Left cardiac atrium (tissue), 4 donors: Measurements from ENCODE around the gene ADK. TPM values are rescaled to one million over a fixed set of nuclear protein-coding genes. Genes with fewer than 3 reads are reported as not detected.

Source experiments
- ATAC-seq, 2 donors: fragments of 200-7000 bp; cut with Tn5 transposase; one replicate each; pipeline ENCODE4 v1.9.1; 2020; ENCODE audit warnings: mild to moderate bottlenecking in 2 of 2, moderate library complexity in 2 of 2
- DNase-seq: peaks from one replicate; pipeline ENCODE4 v3.0.0-alpha.2; 2020
- intact Hi-C, 2 donors: fragments of 100-400 bp; cut with DNase I; formaldehyde crosslinking; loops; one replicate each; pipeline versions ENCODE4 v1.14.1 to v1.15.1; 2022 to 2023
- total RNA-seq, 2 donors: library from RNA; stranded (reverse); fragmentation: NEBNext Ultra II Directional; extraction: Animal tissue kit (Norgen Biotek cat#: 25700); gene quantifications; one replicate each; pipeline ENCODE4 v1.2.1, GENCODE V29; 2021
- donor health status: DM: no; HTN: yes; CAD: no.
- donor health status: DM: no; HTN: yes; CAD: no; lungs with severe emphysema.
- donor health status: DM: yes; HTN: yes; CAD: no.
- donor health status: Dilated cardiomyopathy.

The ADK gene
- total RNA-seq, 2 donors from 2014 or later: 31.2 to 34.9 TPM

- ATAC-seq (no peak), DNase-seq (no peak)
- intact Hi-C loops: no loop called here
Measured at GRCh38 chr10:74379474-74379873, 228.5 kb downstream of the ADK start.

DNA sequence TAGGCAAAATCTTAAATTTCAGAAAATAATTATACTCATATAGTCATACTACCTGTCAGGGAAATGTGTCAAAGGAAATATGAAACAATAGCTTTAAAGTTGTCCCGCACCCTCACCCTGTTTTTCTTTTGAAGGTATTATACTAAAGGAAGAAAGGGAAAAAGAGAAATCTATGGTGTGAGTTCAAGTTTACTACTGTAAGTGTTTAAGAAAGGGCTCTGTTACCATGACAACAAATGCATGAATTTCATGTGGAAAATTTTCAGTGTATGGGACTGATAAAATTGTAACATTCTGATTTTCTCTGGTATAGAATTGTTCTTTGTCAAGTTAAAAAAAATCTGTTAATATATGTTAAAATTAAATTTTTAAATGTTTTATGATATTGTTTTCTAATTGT lies 229.8 kb downstream of the ADK start:
- intact Hi-C loops: no loop called here
- ATAC-seq (no peak), DNase-seq (no peak)

- intact Hi-C loops: no loop called here
- DNase-seq (no peak), ATAC-seq (no peak)
Measured at GRCh38 chr10:74381291-74381853, 230.4 kb downstream of the ADK start.

DNA sequence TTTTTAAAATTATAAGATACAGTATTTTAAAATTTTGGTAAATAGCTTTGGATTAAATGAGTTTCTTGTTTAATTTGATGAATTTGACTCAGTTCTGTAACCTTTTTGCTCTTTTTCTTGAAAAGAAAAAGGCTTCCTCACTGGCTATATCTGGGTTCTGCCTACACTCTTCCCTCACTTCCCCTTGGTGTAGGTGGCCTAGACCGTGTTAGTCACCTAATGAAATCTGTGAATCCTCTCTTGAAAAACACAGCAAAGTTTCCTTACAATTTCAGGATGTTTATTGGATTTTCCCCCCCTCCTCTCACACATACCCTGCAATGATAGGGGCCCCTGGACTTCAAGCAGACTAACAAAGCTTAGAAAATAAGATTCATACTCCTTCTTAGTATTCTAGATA lies 231.6 kb downstream of the ADK start:
- intact Hi-C loops: no loop called here
- DNase-seq: no peak
- ATAC-seq: no peak

GRCh38 chr10:74383642-74384041 lies 232.6 kb downstream of the ADK start:
- ATAC-seq (no peak), DNase-seq (no peak)
- intact Hi-C loops: no loop called here

GRCh38 chr10:74384615-74385183 lies 233.7 kb downstream of the ADK start:
- ATAC-seq: no peak
- DNase-seq: no peak
- intact Hi-C loops: no loop called here

- intact Hi-C loops: no loop called here
- no peak for ATAC-seq
- DNase-seq: no peak
Measured at GRCh38 chr10:74388801-74389200, 237.8 kb downstream of the ADK start.

GRCh38 chr10:74391786-74392185 lies 240.8 kb downstream of the ADK start:
- intact Hi-C loops: no loop called here
- ATAC-seq (no peak), DNase-seq (no peak)

- no peak for ATAC-seq
Measured at GRCh38 chr10:74394416-74394969, 243.5 kb downstream of the ADK start.

GRCh38 chr10:74400186-74400585 lies 249.2 kb downstream of the ADK start:
- intact Hi-C loops: no loop called here
- ATAC-seq (no peak), DNase-seq (no peak)

More at GRCh38 chr10:74394416-74394969, 243.5 kb downstream of the ADK start:
- intact Hi-C loops: no loop called here
- DNase-seq: no peak

DNA sequence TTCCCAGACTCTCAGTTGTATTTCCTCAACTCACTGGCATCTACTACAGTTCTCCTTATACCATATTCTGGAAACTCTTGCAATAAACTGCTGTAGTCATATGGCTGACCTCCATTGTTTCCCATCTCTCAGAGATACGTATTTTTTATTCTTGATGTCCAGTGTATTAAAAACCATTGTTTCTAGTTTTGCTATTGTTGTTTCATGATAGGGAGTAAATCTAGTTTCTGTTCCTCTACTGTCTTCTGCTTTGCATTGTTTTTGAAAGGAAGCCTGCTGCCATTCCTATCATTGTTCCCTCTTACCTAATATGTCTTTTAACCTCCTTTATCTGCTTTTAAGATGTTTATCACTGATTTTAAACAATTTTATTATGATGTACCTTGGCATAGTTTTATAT lies 255.0 kb downstream of the ADK start:
- intact Hi-C loops: no loop called here
- DNase-seq (no peak), ATAC-seq (no peak)

- DNase-seq (no peak), ATAC-seq (no peak)
- intact Hi-C loops: no loop called here
Measured at GRCh38 chr10:74415146-74415839, 264.3 kb downstream of the ADK start.

GRCh38 chr10:74417397-74417796 lies 266.4 kb downstream of the ADK start:
- intact Hi-C loops: no loop called here
- no peak for ATAC-seq

DNA sequence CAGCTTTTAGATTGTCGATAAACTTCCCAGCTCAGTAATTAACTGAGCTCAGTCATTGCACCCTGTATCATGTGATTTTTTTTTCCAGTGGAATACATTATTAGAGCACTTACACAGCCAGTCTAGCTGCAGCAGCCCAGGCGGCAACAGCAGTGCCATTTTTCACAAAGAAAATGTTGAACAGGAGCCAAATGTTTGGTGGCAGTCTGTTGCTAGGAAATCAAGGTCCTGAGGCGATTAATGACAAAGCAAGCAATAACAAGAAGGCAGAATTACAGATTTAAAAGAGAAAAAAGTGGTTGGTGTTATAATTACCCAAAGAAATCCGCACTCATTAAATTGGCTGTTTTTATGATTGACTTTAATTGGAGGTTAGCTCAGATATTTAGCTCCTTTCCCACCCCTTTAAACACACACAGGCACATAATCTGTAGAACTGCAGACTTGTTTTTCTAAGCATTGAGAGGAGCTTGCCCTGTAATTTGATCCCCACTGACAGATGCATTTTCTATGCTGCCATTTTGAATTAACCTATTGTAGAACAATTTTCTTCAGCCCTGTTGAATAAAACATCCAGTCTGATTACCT lies 267.4 kb downstream of the ADK start:
- ATAC-seq: peak in 1 of 2 donors; percentile 38
- intact Hi-C loops: no loop called here
- DNase-seq: no peak

More at GRCh38 chr10:74417397-74417796, 266.4 kb downstream of the ADK start:
- DNase-seq: no peak

DNA sequence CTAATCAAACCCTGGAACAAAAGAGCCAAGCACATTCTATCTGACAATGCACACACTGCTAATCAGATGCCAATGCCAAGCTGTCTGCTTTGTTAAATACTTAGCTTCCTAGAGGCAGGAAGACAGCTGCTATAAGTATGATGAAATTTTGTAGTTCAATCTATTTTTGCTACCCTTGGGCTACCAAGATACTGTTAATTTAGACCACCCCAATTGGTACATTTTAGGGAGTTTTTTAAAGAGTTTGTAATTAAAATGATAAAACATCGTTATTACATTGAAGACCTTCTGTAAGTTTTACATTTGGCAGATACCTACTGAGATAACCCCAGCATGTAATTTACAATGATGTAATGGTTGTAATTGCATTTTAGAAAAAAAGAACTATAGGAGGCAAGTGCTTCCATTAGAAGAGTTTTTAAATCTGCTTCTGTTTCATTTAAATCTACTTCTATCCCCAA lies 268.5 kb downstream of the ADK start:
- intact Hi-C loops: no loop called here
- DNase-seq (no peak), ATAC-seq (no peak)

GRCh38 chr10:74419958-74420375 lies 268.9 kb downstream of the ADK start:
- DNase-seq: no peak
- intact Hi-C loops: loop anchor here in 1 of 2 donors (10.0 kb wide), 1 partner anchor 685 kb away; a partner anchor contains a TSS
- ATAC-seq: no peak

DNA sequence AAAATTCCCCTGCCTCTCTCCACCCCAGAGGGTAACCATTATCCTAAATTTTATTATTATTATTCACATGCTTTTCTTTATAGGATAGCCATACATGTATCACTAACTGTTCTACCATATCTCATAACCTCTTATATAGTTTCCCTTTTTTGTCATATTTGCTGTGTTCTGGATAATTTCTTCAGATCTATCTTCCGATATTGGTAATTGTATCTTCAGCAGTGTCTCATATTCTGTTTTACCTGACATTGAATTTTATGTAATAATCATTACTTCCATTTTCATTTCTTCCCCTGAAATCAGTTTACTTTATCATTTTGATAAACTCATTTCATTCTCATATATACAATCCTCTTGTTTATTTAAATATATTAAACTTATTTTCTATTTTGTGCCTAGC lies 273.5 kb downstream of the ADK start:
- ATAC-seq: no peak
- intact Hi-C loops: loop anchor here in 1 of 2 donors (10.0 kb wide), 1 partner anchor 680 kb away; a partner anchor contains a TSS
- no peak for DNase-seq

GRCh38 chr10:74425456-74426001 lies 274.5 kb downstream of the ADK start:
- intact Hi-C loops: loop anchor here in 1 of 2 donors (10.0 kb wide), 1 partner anchor 679 kb away; a partner anchor contains a TSS

GRCh38 chr10:74431816-74432215 lies 280.8 kb downstream of the ADK start:
- no peak for DNase-seq
- no peak for ATAC-seq
- intact Hi-C loops: no loop called here

More at GRCh38 chr10:74425456-74426001, 274.5 kb downstream of the ADK start:
- ATAC-seq (no peak), DNase-seq (no peak)
